ENCODE measurements around the gene TMEM200A.

GRCh38 chr6:130485870-130486269 lies 120.1 kb downstream of the TMEM200A start:
- TF ChIP-seq EZH2 (IDR thresholded peaks at IDR 0.05; ENCODE audit: insufficient read depth, poor library complexity, severe bottlenecking) (no peak), EZH2phosphoT487 (IDR thresholded peaks at IDR 0.05; ENCODE audit: insufficient read depth, low read depth) (no peak)
